Activated CD8-positive, alpha-beta T cell treated with anti-CD3 and anti-CD28 coated beads, Interleukin-2, amount 10 ng/mL, durations not matched to agents 7 days and 5 days (primary cell): Measurements from ENCODE around the gene MUCL1. TPM values are rescaled to one million over a fixed set of nuclear protein-coding genes. Genes with fewer than 3 reads are reported as not detected.
"Not testable (repeated sequence)": the region's sequence is repeated elsewhere in the genome, so short reads cannot be mapped to it uniquely, and the experiment has no call there.

ENCODE experiments used
- ATAC-seq: fragments of 150-1000 bp; cut with Tn5 transposase; one replicate; pipeline ENCODE4 v1.10.0; 2021; ENCODE audit warnings: moderate library complexity
- CTCF ChIA-PET: fragments of 350-600 bp; sonication (Branson Sonifier 250); formaldehyde crosslinking; loops from one replicate; lab custom pipeline; 2021; ENCODE audit warnings: antibody characterized with exemption; lab: Charles Lee
- POLR2A ChIA-PET: fragments of 350-600 bp; sonication (Branson Sonifier 250); formaldehyde crosslinking; loops from one replicate; lab custom pipeline; 2021; ENCODE audit warnings: antibody characterized with exemption; lab: Charles Lee
- DNase-seq: peaks from one replicate; pipeline ENCODE4 v3.0.0-alpha.2; 2020
- H3K27ac Mint-ChIP-seq: one replicate; pipeline ENCODE4 v1.8.0; 2021; ENCODE audit warnings: mild to moderate bottlenecking, mixed read lengths
- H3K27me3 Mint-ChIP-seq: one replicate; pipeline ENCODE4 v1.8.0; 2021; ENCODE audit warnings: low read depth, mixed read lengths
- H3K36me3 Mint-ChIP-seq: one replicate; pipeline ENCODE4 v1.8.0; 2021; ENCODE audit warnings: low read depth, mixed read lengths
- H3K4me1 Mint-ChIP-seq: one replicate; pipeline ENCODE4 v1.8.0; 2021; ENCODE audit warnings: low read depth, mixed read lengths
- H3K4me3 Mint-ChIP-seq: one replicate; pipeline ENCODE4 v1.8.0; 2021; ENCODE audit warnings: mild to moderate bottlenecking, mixed read lengths
- H3K9me3 Mint-ChIP-seq: one replicate; pipeline ENCODE4 v1.8.0; 2022; ENCODE audit warnings: mixed read lengths; ENCODE audit not compliant: insufficient read depth
- total RNA-seq, 2 experiments: library from RNA; stranded (reverse); gene quantifications; one replicate each; pipeline ENCODE4 v1.2.3, GENCODE V29; 2021

Gene MUCL1
- total RNA-seq, 2 experiments from 2014 or later = not detected

- no peak overlapping the region for H3K4me3 Mint-ChIP-seq
- ChIA-PET CTCF (interaction anchor here (1.2 to 1.8 kb wide), 5 partner anchors 10 to 208 kb away, joined by 3 to 6 read pairs (median 5); partner anchors contain the start of gene MUCL1), POLR2A (no interaction called here)
- DNase-seq = no peak
- ATAC-seq = no peak
- H3K27me3 Mint-ChIP-seq = peaks cover 12% of the 10 kb centered on the region
- no peaks in the 10 kb centered on the region for H3K9me3 Mint-ChIP-seq
- H3K4me1 Mint-ChIP-seq = peaks cover 2% of the 10 kb centered on the region
- H3K36me3 Mint-ChIP-seq = no peaks in the 10 kb centered on the region
- H3K27ac Mint-ChIP-seq = no peak overlapping the region
Observed at GRCh38 chr12:54863948-54864618, 9.8 kb downstream of the MUCL1 start.

GRCh38 chr12:54865683-54866324 lies 11.5 kb downstream of the MUCL1 start:
- no peak overlapping the region for H3K4me3 Mint-ChIP-seq

GRCh38 chr12:54868690-54869089 lies 14.4 kb downstream of the MUCL1 start:
- H3K4me3 Mint-ChIP-seq = no peak overlapping the region
- peaks cover 11% of the 10 kb centered on the region for H3K27me3 Mint-ChIP-seq
- DNase-seq (no peak), ATAC-seq (no peak)
- CTCF ChIA-PET = interaction anchor here (1.2 kb wide), 1 partner anchor 124 kb away, joined by 3 read pairs; no protein-coding TSS in a partner anchor
- no peaks in the 10 kb centered on the region for H3K36me3 Mint-ChIP-seq
- H3K27ac Mint-ChIP-seq = no peak overlapping the region
- peaks cover 2% of the 10 kb centered on the region for H3K4me1 Mint-ChIP-seq
- POLR2A ChIA-PET = no interaction called here
- H3K9me3 Mint-ChIP-seq = no peaks in the 10 kb centered on the region

More at GRCh38 chr12:54865683-54866324, 11.5 kb downstream of the MUCL1 start:
- Mint-ChIP-seq H3K9me3 (no peaks in the 10 kb centered on the region), H3K36me3 (no peaks in the 10 kb centered on the region), H3K27me3 (peaks cover 8% of the 10 kb centered on the region), H3K4me1 (peaks cover 2% of the 10 kb centered on the region), H3K27ac (no peak overlapping the region)
- DNase-seq (no peak), ATAC-seq (no peak)
- ChIA-PET POLR2A (no interaction called here), CTCF (no interaction called here)

GRCh38 chr12:54870048-54870447 lies 15.7 kb downstream of the MUCL1 start:
- Mint-ChIP-seq H3K9me3 (no peaks in the 10 kb centered on the region), H3K4me1 (no peaks in the 10 kb centered on the region), H3K27ac (no peak overlapping the region), H3K27me3 (peaks cover 11% of the 10 kb centered on the region), H3K36me3 (no peaks in the 10 kb centered on the region), H3K4me3 (no peak overlapping the region)
- DNase-seq = no peak
- ChIA-PET CTCF (interaction anchor here (1.2 kb wide), 1 partner anchor 123 kb away, joined by 3 read pairs; no protein-coding TSS in a partner anchor), POLR2A (no interaction called here)
- no peak for ATAC-seq

GRCh38 chr12:54870617-54871016 lies 16.3 kb downstream of the MUCL1 start:
- CTCF ChIA-PET = no interaction called here

GRCh38 chr12:54879150-54879549 lies 24.8 kb downstream of the MUCL1 start:
- DNase-seq (no peak), ATAC-seq (no peak)
- ChIA-PET CTCF (interaction anchor here (0.6 kb wide), 1 partner anchor 130 kb away, joined by 3 read pairs; no protein-coding TSS in a partner anchor), POLR2A (no interaction called here)
- no peak overlapping the region for H3K4me3 Mint-ChIP-seq
- H3K36me3 Mint-ChIP-seq = no peaks in the 10 kb centered on the region
- H3K4me1 Mint-ChIP-seq = no peaks in the 10 kb centered on the region
- H3K27ac Mint-ChIP-seq = no peak overlapping the region
- H3K27me3 Mint-ChIP-seq = peaks cover 6% of the 10 kb centered on the region
- no peaks in the 10 kb centered on the region for H3K9me3 Mint-ChIP-seq

More at GRCh38 chr12:54870617-54871016, 16.3 kb downstream of the MUCL1 start:
- no peak for ATAC-seq
- Mint-ChIP-seq H3K9me3 (no peaks in the 10 kb centered on the region), H3K27me3 (peaks cover 11% of the 10 kb centered on the region), H3K27ac (no peak overlapping the region), H3K36me3 (no peaks in the 10 kb centered on the region), H3K4me3 (no peak overlapping the region), H3K4me1 (no peaks in the 10 kb centered on the region)
- no peak for DNase-seq
- POLR2A ChIA-PET = no interaction called here

- ChIA-PET CTCF (no interaction called here), POLR2A (no interaction called here)
- ATAC-seq = no peak
- H3K4me1 Mint-ChIP-seq = no peaks in the 10 kb centered on the region
- no peak for DNase-seq
- no peaks in the 10 kb centered on the region for H3K36me3 Mint-ChIP-seq
- peaks cover 6% of the 10 kb centered on the region for H3K27me3 Mint-ChIP-seq
- H3K9me3 Mint-ChIP-seq = no peaks in the 10 kb centered on the region
- no peak overlapping the region for H3K4me3 Mint-ChIP-seq
- H3K27ac Mint-ChIP-seq = no peak overlapping the region
Observed at GRCh38 chr12:54879579-54879978, 25.3 kb downstream of the MUCL1 start.

- ChIA-PET CTCF (interaction anchor here (1.1 to 1.2 kb wide), 3 partner anchors 10 to 53 kb away, joined by 3 to 5 read pairs (median 3); partner anchors contain the start of gene MUCL1), POLR2A (no interaction called here)
- ATAC-seq (no peak), DNase-seq (no peak)
- Mint-ChIP-seq H3K4me3 (no peak overlapping the region), H3K27me3 (peaks cover 7% of the 10 kb centered on the region), H3K36me3 (no peaks in the 10 kb centered on the region), H3K4me1 (no peaks in the 10 kb centered on the region), H3K27ac (no peak overlapping the region), H3K9me3 (no peaks in the 10 kb centered on the region)
Observed at GRCh38 chr12:54882079-54882478, 27.8 kb downstream of the MUCL1 start.

- H3K27ac Mint-ChIP-seq, ATAC-seq, DNase-seq, H3K4me1 Mint-ChIP-seq, H3K27me3 Mint-ChIP-seq, H3K9me3 Mint-ChIP-seq, H3K36me3 Mint-ChIP-seq, POLR2A ChIA-PET, H3K4me3 Mint-ChIP-seq: not testable (repeated sequence)
- CTCF ChIA-PET = interaction anchor here (1.1 to 1.2 kb wide), 3 partner anchors 11 to 53 kb away, joined by 3 to 5 read pairs (median 3); partner anchors contain the start of gene MUCL1
Observed at GRCh38 chr12:54882597-54882996, 28.3 kb downstream of the MUCL1 start.

- H3K36me3 Mint-ChIP-seq, H3K4me1 Mint-ChIP-seq, CTCF ChIA-PET, H3K4me3 Mint-ChIP-seq, H3K27ac Mint-ChIP-seq, POLR2A ChIA-PET, DNase-seq, H3K27me3 Mint-ChIP-seq, H3K9me3 Mint-ChIP-seq, ATAC-seq: not testable (repeated sequence)
Observed at GRCh38 chr12:54888428-54888827, 34.1 kb downstream of the MUCL1 start.

GRCh38 chr12:54890339-54890738 lies 36.0 kb downstream of the MUCL1 start:
- ChIA-PET POLR2A (no interaction called here), CTCF (no interaction called here)
- H3K27ac Mint-ChIP-seq = no peak overlapping the region
- DNase-seq (no peak), ATAC-seq (no peak)
- no peaks in the 10 kb centered on the region for H3K9me3 Mint-ChIP-seq
- H3K4me1 Mint-ChIP-seq = no peaks in the 10 kb centered on the region
- no peaks in the 10 kb centered on the region for H3K36me3 Mint-ChIP-seq
- peaks cover 3% of the 10 kb centered on the region for H3K27me3 Mint-ChIP-seq
- H3K4me3 Mint-ChIP-seq = no peak overlapping the region
